HG03095 (cell line): ENCODE results near the gene EFCAB6.

Experiments used
- ATAC-seq: cut with Tn5 transposase; IDR thresholded peaks from one replicate; pipeline ENCODE4 v1.9.1; 2021; ENCODE audit warnings: moderate library complexity; ENCODE audit not compliant: unreplicated experiment

Gene EFCAB6

GRCh38 chr22:43555561-43556515 lies 256.3 kb downstream of the EFCAB6 start:
- no peak for ATAC-seq

- ATAC-seq: no peak
Observed at GRCh38 chr22:43554694-43555365, 257.3 kb downstream of the EFCAB6 start.

- ATAC-seq: no peak
Observed at GRCh38 chr22:43554259-43554636, 257.9 kb downstream of the EFCAB6 start.

GRCh38 chr22:43553451-43554258 lies 258.4 kb downstream of the EFCAB6 start:
- ATAC-seq: no peak

- no peak for ATAC-seq
Observed at GRCh38 chr22:43550672-43551071, 261.4 kb downstream of the EFCAB6 start.

GRCh38 chr22:43550024-43550620 lies 262.0 kb downstream of the EFCAB6 start:
- ATAC-seq: no peak

GRCh38 chr22:43546186-43546585 lies 265.9 kb downstream of the EFCAB6 start:
- ATAC-seq: no peak

GRCh38 chr22:43544289-43544673 lies 267.8 kb downstream of the EFCAB6 start:
- no peak for ATAC-seq

GRCh38 chr22:43543522-43544288 lies 268.4 kb downstream of the EFCAB6 start:
- ATAC-seq: no peak

- no peak for ATAC-seq
Observed at GRCh38 chr22:43542681-43543521, 269.2 kb downstream of the EFCAB6 start.

- no peak for ATAC-seq
Observed at GRCh38 chr22:43541462-43542407, 270.4 kb downstream of the EFCAB6 start.

GRCh38 chr22:43541022-43541421 lies 271.1 kb downstream of the EFCAB6 start:
- ATAC-seq: no peak

- no peak for ATAC-seq
Observed at GRCh38 chr22:43540529-43540923, 271.6 kb downstream of the EFCAB6 start.

GRCh38 chr22:43539572-43540528 lies 272.3 kb downstream of the EFCAB6 start:
- ATAC-seq: no peak

- ATAC-seq: no peak
Observed at GRCh38 chr22:43537019-43537585, 275.0 kb downstream of the EFCAB6 start.

GRCh38 chr22:43535741-43536140 lies 276.4 kb downstream of the EFCAB6 start:
- no peak for ATAC-seq

GRCh38 chr22:43535336-43535735 lies 276.8 kb downstream of the EFCAB6 start:
- no peak for ATAC-seq
